Hindlimb muscle (tissue), 1 donor: ENCODE data around the gene TENT5A. TPM values are rescaled to one million over a fixed set of nuclear protein-coding genes. Genes with fewer than 3 reads are reported as not detected.

ENCODE experiments used
- DNase-seq: peaks from one replicate; pipeline ENCODE4 v3.0.0-alpha.2; 2013
- polyA plus RNA-seq: library from polyadenylated mRNA; unstranded; fragments of 120-200 nt; gene quantifications from one replicate; pipeline ENCODE4 v1.2.1, GENCODE V29; 2013; ENCODE audit not compliant: insufficient read length

Gene TENT5A
- polyA plus RNA-seq, 1 donor = 5.8 TPM

DNA sequence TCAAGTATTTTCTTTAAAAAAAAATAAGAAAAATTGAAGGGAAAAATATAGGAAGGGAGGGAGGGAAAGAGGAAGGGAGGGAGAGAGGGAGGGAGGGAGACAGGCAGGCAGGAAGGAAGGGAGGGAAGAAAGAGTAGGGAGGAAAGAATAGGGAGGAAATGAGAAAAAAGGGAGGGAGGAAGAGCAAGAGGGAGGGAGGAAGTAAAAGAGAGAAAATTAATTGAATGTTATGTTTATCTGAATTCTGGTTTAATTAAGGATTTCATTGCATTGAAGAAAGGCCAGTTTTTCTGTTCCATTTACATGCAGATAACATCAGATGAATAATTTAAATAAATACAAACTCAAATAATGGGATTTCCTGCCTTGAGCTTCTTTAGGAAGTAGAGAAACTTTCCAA lies 47.8 kb downstream of the TENT5A start:
- no peak for DNase-seq

DNA sequence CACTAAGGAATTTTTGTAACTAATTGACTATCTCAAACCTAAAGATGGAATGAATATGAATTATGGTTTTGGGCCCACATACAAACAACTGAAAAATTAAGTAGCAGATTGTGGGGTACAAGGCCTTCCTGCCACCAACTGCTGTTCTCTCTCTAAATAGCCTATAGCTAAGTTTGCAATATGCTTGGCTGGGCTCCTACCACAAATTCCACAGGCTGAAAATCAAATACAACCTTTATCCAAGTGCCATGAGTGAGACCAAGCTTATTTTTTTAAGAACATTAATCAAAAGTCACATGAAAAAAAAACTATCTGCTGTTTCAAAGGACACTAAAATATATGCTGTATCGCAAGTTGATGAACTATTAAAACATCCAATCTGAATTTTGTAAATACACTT lies 52.1 kb downstream of the TENT5A start:
- no peak for DNase-seq

DNA sequence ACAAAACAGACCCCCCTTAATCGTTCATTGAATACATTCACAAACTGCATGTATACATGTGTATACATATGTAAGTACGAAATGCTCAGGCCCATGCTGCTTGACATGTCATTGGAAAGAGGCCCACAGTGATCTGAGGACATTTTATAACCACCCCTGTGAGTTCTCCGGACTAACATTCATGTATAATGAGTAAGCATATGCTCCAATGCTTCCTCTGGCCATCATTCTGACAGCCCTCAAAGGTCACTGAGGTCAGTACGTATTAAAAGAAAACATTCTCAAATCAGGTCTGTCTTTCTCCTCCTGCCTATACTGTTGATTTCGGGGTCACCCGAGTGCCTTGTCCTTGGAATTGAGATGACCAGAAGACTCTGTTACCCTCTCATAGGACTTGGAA lies 54.9 kb downstream of the TENT5A start:
- DNase-seq = no peak

DNA sequence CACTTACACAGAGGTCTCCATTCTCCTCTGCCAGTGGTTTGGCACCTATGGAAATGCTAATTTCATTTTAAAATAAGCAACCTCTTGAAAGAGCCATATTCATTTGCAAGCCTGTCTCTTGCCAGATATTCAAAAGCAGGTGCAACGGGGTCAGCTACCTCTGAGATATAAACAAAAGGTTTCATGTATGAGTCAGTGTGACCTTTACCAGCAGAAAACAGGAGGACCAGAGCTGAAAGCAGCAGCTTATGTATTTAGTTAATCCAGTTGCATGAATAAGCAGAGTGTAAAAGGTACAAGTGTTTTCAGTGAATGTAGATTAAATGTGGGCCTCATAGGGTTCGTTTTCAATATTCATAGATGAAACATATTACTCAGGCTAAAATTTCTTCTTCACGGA lies 56.0 kb downstream of the TENT5A start:
- no peak for DNase-seq
